Measurements from ENCODE around the gene SENP2.

DNA sequence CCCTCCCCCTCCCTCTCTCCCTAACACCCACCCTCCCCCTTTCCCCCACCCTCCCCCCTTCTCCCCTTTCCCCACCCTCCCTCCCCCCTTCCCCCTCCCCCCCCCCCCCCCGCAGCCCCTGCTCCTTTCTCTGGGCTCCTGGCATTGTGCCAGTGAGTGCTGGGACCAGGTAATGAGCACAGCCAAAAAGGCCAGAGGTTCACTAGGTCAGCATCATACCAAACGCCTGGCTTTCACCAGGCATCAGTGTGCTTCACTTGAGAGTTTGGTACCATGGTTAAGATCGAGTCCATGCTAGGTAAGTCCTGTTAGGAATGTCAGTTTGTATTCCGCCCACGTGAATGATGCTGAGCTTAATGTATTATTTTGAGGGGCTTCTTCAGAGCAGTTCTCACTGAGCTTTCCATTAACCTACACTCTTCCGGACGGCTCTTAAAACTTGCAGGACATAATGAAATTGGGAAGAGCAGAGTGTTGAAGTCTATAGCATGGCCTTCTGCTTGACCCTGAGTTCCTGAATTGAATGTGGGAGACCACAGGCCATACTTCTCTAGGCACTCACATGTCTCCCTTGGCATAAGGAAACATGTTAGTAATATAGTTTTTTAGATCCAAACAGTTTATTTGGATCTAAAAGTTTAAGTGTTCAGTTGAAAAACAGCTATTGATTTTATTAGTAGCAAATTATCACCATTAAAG is 45.6 kb downstream of the SENP2 start:
- TF ChIP-seq POLR2A (IDR thresholded peaks at IDR 0.05), result no peak
- TF ChIP-seq, protein P1, sequence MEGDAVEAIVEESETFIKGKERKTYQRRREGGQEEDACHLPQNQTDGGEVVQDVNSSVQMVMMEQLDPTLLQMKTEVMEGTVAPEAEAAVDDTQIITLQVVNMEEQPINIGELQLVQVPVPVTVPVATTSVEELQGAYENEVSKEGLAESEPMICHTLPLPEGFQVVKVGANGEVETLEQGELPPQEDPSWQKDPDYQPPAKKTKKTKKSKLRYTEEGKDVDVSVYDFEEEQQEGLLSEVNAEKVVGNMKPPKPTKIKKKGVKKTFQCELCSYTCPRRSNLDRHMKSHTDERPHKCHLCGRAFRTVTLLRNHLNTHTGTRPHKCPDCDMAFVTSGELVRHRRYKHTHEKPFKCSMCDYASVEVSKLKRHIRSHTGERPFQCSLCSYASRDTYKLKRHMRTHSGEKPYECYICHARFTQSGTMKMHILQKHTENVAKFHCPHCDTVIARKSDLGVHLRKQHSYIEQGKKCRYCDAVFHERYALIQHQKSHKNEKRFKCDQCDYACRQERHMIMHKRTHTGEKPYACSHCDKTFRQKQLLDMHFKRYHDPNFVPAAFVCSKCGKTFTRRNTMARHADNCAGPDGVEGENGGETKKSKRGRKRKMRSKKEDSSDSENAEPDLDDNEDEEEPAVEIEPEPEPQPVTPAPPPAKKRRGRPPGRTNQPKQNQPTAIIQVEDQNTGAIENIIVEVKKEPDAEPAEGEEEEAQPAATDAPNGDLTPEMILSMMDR (IDR thresholded peaks at IDR 0.05), result no peak
